Stimulated activated CD8-positive, alpha-beta memory T cell treated with anti-CD3 and anti-CD28 coated beads, Interleukin-12 subunit alpha, Interleukin-12 subunit beta, amount 100 ng/mL, for 24 hours (primary cell): Measurements from ENCODE around the gene SEPHS2.
A peak's percentile ranks its signal among the peaks of the same experiment; 100 is the strongest.
"Not testable (repeated sequence)": the region's sequence is repeated elsewhere in the genome, so short reads cannot be mapped to it uniquely, and the experiment has no call there.

Experiments used
- DNase-seq: peaks from one replicate; pipeline ENCODE4 v3.0.0-alpha.2; 2020; ENCODE audit errors: extremely low read depth

Gene SEPHS2

DNA sequence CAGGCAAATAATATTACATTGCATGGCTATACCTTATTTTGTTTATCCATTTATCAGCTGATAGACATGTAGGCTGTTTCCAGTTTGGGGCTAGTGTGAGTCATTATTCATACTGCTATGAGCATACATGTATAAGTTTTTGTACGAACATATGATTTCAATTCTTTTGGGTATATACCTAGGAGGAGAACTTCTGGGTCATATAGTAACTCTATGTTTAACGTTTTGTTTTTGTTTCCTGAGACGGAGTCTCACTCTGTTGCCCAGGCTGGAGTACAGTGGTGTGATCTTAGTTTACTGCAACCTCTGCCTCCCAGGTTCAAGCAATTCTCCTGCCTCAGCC lies 24.5 kb upstream of the SEPHS2 start:
- DNase-seq: no peak

DNA sequence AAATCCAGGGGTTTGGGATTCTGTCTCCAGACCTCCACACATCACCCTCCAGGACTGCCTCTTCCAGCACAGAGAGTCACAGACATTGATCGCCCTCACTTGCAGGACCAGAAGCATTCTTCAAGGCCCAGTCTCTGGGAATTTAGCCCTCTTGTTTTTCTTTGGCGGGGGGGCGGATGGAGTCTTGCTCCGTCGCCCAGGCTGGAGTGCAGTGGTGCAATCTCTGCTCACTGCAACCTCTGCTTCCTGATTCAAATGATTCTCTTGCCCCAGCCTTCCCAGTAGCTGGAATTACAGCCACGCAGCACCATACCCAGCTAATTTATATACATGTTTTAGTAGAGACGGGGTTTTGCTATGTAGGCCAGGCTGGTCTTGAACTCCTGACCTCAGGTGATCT lies 18.4 kb upstream of the SEPHS2 start:
- no peak for DNase-seq

DNA sequence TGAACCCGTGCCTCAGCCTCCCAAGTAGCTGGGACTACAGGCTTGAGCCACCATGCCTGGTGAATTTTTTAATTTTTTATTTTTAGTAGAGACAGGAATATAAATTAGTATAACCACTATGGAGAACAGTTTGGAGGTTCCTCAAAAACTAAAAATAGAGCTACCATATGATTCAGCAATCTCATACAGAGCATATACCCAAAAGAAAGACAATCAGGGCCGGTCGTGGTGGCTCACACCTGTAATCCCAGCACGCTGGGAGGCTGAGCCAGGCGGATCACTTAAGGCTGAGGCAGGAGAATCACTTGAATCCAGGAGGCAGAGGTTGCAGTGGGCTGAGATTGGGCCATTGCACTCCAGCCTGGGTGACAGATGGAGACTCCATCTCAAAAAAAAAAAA lies 15.8 kb upstream of the SEPHS2 start:
- DNase-seq: not testable (repeated sequence)

DNA sequence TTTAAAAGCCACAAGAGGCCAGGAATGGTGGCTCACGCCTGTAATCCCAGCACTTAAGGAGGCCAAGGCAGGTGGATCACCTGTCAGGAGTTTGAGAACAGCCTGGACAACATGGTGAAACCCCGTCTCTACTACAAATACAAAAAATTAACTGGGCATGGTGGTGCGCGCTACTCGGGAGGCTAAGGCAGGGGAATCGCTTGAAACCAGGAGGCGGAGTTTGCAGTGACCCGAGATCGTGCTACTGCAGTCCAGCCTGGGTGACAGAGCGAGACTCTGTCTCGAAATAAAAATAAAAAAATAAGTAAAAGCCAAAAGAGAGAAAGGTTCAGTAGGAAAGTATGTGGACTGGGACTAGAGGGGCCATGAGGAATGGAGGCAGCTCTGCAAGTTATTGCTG lies 13.8 kb upstream of the SEPHS2 start:
- no peak for DNase-seq

DNA sequence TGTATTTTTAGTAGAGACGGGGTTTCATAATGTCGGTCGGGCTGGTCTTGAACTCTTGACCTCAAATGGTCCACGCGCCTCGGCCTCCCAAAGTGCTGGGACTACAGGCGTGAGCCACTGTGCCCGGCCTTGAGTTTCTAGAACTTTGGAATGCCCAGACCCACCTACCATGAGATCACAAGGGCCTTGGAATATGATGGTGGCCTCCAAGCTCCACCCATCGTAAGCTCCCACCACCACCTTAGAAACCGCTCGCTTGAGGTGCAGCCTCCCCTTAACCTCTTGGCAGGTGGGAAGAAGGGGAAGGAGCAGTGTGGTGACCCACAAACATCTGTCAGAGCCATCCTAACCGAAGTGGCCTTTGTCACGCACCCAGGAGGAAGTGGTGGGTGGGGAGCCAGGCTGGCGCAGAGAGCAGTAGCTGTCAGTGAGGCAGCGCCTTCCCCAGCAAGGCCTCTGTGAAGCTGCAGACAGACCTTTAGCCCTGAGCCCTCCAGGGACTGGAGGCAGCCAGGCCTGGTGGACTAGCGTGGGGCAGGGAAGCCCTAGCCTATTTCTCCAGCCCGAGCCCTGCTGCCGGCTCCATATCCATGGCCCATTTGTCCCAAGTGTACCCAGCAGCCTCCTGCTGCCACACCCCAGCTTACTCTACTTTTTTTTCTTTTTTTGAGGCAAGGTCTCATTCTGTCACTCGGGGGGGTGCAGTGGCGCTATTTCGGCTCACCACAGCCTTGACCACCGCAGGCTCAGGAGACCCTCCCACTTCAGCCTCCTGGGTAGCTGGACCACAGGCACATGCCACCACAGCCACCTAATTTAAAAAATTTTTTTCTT lies 13.1 kb upstream of the SEPHS2 start:
- peak; percentile 74 for DNase-seq

DNA sequence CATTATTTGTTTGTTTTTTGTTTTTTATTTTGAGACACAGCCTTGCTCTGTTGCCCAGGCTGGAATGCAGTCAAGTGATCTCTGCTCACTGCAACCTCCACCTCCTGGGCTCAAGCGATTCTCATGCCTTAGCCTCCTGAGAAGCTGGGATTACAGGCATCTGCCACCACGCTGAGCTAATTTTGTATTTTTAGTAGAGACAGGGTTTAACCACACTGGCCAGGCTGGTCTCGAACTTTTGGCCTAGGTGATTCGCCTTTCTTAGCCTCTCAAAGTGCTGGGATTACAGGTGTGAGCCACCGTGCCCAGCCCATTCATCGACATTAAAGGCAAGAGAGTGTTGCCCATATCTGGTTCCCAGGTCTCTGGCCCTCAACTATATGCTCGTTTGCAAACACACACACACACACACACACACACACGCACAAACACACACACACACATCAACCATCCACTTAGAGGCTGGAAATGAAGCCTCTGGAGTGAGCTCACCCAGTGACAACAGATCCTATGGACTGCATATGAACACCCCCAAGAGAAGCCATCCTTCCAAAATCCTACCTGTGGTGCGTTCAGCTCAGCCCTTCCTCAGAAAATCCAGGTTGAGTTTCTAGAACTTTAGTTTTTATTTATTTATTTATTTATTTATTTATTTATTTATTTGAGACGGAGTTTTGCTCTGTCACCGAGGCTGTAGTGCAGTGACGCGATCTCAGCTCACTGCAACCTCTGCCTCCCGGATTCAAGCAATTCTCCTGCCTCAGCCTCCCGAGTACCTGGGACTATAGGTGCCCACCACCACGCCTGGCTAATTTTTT lies 12.3 kb upstream of the SEPHS2 start:
- no peak for DNase-seq

DNA sequence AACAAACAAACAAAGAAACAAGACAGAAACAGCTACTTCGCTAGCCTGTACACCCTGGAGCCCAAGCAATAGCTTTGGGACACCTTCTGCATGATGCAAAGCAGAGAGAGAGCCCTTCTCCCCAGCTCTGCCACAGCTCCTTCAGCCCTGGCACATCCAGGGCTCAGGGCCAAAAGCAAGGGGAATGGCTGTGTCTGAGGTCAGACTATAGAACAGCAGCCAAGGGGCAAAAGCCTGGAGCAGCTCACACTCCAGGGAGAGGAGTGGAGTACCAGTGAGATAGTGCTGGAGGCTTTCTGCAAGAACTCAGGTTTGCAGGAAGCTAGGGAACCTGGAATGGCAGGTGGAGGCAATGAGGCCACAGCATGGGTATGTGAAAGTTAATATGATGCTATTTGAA lies 11.6 kb upstream of the SEPHS2 start:
- DNase-seq: no peak

DNA sequence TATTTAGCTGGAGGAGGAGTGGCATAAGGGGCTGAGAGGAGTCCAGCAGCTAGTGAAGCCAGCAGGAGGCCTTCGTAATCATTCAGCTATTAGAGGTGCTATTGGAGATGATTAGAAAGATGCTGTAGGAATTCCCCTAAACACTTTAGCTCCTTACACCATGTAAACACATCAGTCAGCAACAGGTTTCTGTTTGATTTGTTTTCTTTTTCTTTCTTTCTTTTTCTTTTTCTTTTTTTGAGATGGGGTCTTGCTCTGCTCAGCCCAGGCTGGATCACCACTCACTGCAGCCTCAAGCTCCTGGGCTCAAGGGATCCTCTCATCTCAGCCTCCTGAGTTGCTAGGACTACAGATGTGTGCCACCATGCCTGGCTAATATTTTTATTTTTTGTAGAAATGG lies 10.6 kb upstream of the SEPHS2 start:
- no peak for DNase-seq

DNA sequence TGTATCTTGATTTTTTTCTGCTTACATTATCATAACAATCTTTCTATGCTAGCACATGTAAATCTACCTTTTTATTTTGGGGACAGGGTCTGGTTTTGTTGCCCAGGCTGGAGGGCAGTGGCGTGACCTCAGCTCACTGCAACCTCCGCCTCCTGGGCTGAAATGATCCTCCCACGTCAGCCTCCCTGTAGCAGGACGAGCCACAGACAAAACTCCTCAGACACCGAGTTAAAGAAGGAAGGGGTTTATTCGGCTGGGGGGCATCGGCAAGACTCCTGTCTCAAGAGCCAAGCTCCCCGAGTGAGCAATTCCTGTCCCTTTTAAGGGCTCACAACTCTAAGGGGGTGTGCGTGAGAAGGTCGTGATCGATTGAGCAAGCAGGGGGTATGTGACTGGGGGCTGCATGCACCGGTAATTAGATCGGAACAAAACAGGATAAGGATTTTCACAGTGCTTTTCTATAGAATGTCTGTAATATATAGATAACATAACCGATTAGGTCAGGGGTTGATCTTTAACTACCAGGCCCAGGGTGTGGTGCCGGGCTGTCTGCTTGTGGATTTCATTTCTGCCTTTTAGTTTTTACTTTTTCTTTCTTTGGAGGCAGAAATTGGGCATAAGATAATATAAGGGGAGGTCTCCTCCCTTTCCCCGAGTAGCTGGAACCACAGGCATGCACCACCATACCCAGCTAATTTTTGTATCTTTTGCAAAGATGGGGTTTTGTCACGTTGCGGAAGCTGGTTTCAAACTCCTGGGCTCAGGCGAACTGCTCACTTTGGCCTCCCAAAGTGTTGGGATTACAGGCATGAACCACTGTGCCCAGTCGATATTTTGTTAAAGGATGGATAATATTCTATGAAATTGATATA lies 7.3 kb upstream of the SEPHS2 start:
- not testable (repeated sequence) for DNase-seq

DNA sequence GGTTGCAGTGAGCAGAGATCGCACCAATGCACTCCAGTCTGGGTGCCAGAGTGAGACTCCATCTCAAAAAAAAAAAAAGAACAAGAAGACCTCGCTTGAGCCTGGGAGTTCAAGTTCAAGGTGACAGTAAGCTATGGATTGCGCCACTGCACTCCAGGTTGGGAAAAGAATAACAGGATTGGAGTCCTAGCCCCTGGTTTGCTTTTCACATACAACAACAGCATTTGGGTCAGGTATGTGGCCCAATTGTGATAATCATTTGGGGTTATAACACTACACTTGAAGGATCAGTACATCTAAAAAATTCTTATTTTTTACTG lies 3.4 kb upstream of the SEPHS2 start:
- no peak for DNase-seq

DNA sequence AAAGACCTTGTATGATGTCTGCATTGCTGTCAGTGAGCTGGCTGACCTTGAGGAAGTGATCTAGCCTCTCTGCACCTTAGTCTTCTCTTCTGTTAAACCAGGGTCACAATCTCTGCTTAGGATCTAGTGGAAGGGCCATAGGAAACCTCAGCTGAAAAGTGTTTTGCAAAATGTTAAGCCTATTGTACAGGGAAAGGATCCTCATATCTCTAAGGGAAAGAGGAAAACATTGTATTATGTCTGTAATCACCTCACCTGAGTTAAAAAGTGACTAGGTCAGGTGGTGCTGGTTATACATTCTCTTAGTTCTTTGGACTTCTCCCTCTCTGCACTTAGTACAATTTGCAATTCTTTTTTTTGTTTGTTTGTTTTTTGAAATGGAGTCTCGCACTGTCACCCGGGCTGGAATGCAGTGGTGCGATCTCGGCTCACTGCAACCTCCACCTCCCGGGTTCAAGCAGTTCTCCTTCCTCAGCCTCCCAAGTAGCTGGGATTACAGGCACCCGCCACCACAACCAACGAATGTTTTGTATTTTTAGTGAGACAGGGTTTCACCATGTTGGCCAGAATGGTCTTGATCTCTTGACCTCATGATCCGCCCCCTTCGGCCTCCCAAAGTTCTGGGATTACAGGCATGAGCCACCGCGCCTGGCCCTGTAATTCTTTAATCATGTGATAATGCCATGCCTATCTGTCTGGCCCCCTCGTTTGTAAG lies 2.0 kb upstream of the SEPHS2 start:
- DNase-seq: no peak

DNA sequence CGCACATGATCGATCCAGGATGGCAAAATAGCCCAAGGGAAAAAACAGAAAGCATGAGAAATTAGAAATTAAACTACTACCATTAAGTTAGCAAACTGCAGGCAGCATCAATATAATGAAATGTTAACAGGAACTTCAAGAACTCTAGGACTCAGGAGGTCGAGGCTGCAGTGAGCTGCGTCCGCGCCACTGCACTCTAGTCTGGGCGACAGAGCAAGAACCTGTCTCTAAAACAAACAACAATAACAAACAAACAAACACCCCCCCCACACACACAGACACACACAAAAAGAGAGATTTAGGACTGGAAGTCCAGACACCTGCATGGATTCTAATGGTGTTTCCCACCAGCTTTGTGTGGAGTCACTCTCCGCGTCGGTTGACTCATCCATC lies 525 bp upstream of the SEPHS2 start:
- no peak for DNase-seq

DNA sequence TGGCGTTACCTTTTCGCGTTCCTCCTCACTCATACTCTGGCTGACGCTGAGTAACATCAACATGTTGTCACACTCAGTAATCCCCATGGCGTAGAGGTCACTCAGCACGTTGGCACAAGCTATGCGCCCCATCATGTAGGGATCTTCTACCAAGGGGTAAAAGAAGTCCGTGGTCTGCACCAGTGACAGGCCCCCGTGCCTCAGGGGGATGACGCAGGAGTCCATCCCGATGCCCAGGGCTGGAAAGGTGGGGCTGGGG lies 596 bp downstream of the SEPHS2 start:
- DNase-seq: no peak

DNA sequence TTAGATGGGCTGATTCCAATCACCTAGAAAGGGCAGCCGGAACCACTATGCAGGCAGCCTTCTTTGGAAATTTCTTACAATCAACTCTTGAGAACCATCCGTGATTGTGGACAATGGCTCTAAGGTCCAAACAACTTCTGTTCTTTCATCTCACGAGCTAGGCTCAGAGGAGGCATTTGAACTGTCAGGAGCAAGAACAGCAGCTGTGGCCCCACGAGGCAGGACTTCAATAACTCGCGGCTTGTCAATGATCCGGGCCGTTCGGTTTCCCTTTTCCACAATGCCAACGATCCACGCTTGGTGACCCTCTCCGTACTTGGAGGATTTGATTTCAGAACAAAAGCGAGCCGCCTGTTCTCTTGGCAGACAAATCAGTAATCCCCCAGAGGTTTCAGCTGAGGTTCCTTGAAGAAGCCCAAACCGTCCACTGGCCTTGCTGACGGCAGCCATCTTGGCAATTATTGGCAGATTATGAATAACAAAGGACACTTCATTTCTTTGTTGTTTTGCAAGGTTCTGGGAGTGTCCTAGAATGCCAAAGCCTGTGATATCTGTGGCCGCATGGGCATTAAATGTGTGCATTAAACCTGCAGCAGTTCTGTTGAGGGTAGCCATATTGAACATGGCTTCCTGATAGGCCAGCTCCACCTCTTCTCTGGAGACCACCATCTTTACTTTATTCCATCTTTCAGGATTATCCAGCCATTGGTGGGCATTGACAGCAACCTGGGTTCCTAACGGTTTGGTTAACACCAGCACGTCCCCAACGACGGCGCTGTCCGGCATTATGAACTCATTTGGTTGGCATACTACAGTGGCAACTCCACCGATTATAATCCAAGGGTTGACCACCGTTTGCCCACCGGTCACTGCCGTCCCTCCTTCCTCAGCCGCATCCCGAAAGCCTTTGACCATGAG lies 1.2 kb downstream of the SEPHS2 start:
- no peak for DNase-seq

DNA sequence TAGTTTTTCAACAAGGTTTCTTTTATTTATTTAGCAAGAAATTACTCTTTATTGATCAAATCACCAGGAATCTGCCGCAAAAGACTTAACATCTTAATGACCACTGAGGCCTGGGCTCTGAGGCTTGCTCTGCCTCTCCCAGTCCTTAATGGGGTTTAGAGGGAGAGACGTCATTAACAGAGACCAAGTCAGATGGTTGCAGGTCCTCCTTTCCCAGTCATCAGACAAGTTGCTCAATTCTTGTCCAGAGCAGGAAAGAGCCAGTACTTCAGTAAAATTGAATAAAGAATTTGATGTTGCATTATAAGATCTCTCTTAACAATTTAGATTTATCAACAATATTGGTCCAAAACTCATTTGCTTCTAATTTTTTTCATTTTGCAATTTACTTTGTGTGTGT lies 2.0 kb downstream of the SEPHS2 start:
- DNase-seq: no peak

DNA sequence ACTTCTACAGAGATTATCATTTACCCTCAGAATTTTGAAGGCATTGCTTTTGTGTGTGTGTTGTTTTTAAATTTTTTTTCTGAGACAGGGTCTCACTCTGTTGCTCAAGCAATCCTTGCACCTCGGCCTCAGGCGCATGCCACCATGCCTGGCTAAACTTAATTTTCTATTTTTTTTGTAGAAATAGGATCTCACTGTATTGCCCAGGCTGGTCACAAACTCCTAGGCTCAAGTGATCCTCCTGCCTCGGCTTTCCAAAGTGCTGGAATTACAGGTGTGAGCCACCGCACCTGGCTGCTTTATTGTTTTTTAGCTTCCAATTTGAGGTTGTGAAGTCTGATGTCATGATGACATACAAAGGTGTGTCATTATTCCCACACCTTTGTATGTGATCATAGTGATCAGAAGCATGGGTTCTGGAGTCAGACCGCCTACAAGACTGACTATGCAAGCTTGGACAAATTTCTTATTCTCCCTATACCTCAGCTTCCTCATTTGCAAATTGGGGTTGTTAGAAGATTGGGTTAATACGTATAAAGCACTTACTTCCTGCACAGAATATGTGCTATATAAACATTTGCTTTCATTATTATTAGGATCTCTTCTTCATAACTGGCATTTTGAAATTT lies 5.8 kb downstream of the SEPHS2 start:
- DNase-seq: no peak

DNA sequence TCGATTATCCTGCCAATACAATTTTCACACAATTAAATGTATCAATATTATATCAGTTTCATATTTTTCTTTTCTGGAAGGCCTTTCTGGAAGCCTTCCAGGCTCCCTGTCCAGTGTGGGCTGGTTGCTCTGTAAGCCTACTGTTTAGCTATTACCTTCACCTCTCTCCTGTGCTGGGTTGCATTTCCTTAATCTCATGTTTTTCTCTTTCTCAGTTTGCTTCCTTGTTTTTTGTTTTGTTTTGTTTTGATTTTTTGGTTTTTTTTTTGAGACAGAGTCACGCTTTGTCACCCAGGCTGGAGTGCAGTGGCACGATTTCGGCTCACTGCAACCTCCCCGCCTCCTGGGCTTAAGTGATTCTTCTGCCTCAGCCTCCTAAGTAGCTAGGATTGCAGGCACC lies 6.8 kb downstream of the SEPHS2 start:
- no peak for DNase-seq

DNA sequence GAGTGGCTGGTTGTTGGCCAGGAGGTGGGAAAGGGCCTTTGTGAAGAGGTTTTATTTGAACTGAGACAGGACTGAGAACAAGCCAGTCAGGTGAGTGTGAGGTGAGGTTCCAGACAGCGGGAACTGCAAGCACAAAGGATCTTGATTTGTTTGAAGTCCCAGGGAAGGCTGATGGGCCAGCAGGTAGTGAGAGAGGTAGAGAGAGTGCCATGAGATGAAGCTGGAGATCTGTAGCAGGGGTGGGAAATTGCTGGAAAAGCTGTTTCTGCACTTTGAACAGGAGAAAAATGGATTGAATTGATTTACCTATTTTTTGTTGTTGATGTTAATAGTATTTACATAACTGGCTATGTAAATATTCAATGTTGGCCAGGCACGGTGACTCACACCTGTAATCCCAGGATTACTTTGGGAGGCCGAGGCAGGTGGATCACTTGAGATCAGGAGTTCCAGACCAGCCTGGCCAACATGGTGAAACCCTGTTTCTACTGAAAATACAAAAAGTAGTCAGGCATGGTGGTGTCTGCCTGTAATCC lies 8.1 kb downstream of the SEPHS2 start:
- DNase-seq: no peak

DNA sequence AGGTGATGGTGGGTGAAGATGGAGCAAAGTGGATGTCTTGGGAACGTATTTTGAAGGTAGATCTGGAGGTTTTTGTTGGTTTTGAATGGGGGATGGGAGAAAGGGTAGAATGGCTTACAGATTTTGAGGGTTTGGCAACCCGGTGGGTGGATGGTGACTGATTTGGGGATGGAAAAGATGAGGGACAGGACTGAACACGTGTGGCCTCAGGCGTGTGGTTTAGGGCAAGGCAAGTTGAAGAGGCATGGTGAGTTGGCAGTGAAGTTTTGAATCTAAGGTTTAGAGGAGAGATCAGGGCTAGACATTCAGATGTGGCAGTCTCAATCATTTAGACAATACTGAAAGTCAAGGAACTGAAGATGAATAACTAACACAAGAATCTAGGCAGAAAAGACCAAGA lies 10.8 kb downstream of the SEPHS2 start:
- no peak for DNase-seq

DNA sequence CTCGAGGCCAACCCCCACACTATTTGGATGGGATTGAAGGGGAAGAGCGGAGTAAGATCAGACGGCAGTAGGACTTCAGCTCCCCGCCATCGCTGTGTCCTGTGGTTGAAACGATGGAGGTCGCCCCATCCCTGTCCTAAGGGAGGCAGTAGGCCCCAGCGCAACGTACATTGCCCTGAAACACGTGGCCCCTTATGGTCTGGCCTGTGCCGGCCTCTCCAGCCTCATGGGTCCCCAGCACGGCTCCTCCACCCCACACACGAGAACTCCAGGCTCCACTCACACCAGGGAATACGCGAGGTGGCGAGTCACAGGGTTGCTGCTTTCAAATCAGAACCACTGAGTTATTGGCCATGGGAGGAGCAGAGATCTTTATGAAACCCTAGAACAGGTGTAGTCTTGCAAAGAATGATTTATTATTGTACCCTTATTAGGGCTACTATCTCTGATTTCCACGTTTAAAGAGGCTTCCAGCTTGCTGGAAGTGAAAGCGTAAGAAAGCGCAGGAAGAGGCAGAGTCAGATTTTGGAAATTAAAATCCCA lies 15.2 kb downstream of the SEPHS2 start:
- no peak for DNase-seq
